Measurements from ENCODE around the gene SIRT2. TPM values are rescaled to one million over a fixed set of nuclear protein-coding genes. Genes with fewer than 3 reads are reported as not detected.

The SIRT2 gene
- total and polyA plus RNA-seq, 11 donors, result 51.0 to 158 (median 62.4) TPM

GRCh38 chr19:38939957-38940356 is 40.5 kb upstream of the SIRT2 start:
- H3K36me3 ChIP-seq, result peaks cover 0 to 3% (median 0%) of the 10 kb centered on the region in 9 donors
- no peak for TF ChIP-seq POLR2A (IDR thresholded peaks at IDR 0.05)
- no peak for TF ChIP-seq CTCF (IDR thresholded peaks at IDR 0.05)
- intact Hi-C loops (cut with DNase I), result loop anchor here in 8 of 10 donors (10.0 kb wide), 7 partner anchors 305 to 545 kb away; partner anchors contain the start of genes FAM98C (in 2 of the 8), EIF3K (in 1 of the 8) and MAP4K1 (in 1 of the 8)
- ATAC-seq, result no peak
- H3K27ac ChIP-seq, result no peak overlapping the region
- H3K27me3 ChIP-seq, result no peaks in the 10 kb centered on the region
- peaks cover 0 to 1% (median 0%) of the 10 kb centered on the region in 12 donors for H3K4me1 ChIP-seq
- H3K9me3 ChIP-seq, result peaks cover 0 to 9% (median 0%) of the 10 kb centered on the region in 12 donors
- no peak for DNase-seq
- 56 to 66% (median 62%) methylated on average over 5 of the region's 5 CpGs for WGBS, 4 donors
- H3K4me3 ChIP-seq, result no peak overlapping the region

- Histone ChIP-seq H3K4me3 (no peak overlapping the region), H3K27ac (no peak overlapping the region), H3K4me1 (peaks cover 4 to 43% (median 23%) of the 10 kb centered on the region in 12 donors), H3K9me3 (peaks cover 0 to 11% (median 0%) of the 10 kb centered on the region in 12 donors), H3K36me3 (peaks cover 0 to 15% (median 11%) of the 10 kb centered on the region in 9 donors), H3K27me3 (no peaks in the 10 kb centered on the region)
- intact Hi-C loops (cut with DNase I), result loop anchor here in 9 of 10 donors (5.0 to 10.0 kb wide), 13 partner anchors 81 to 539 kb away; partner anchors contain the start of genes EIF3K (in 3 of the 9), MAP4K1 (in 3 of the 9) and FAM98C (in 2 of the 9)
- ATAC-seq (no peak), DNase-seq (peak in 1 of 5 donors; percentile 10)
- TF ChIP-seq POLR2A (IDR thresholded peaks at IDR 0.05), result no peak
- 51 to 89% (median 75%) methylated on average over 4 of the region's 4 CpGs for WGBS, 4 donors
Measured at GRCh38 chr19:38933544-38933943, 34.1 kb upstream of the SIRT2 start.

- intact Hi-C loops (cut with DNase I), result loop anchor here in 9 of 10 donors (5.0 to 10.0 kb wide), 13 partner anchors 80 to 538 kb away; partner anchors contain the start of genes EIF3K (in 3 of the 9), MAP4K1 (in 3 of the 9) and FAM98C (in 2 of the 9)
- ATAC-seq (no peak), DNase-seq (no peak)
- Histone ChIP-seq H3K36me3 (peaks cover 0 to 15% (median 11%) of the 10 kb centered on the region in 9 donors), H3K27me3 (no peaks in the 10 kb centered on the region), H3K27ac (no peak overlapping the region), H3K4me1 (peaks cover 4 to 43% (median 23%) of the 10 kb centered on the region in 12 donors), H3K4me3 (peak overlapping the region in 2 of 12 donors; percentile 66 to 72), H3K9me3 (peaks cover 0 to 11% (median 0%) of the 10 kb centered on the region in 12 donors)
- 88 to 93% (median 91%) methylated on average over 29 of the region's 29 CpGs for WGBS, 4 donors
- TF ChIP-seq CTCF (IDR thresholded peaks at IDR 0.05) (peak; percentile 11 to 46 (median 26)), POLR2A (IDR thresholded peaks at IDR 0.05) (no peak)
Measured at GRCh38 chr19:38932425-38933179, 33.2 kb upstream of the SIRT2 start.

- TF ChIP-seq POLR2A (IDR thresholded peaks at IDR 0.05) (no peak), CTCF (IDR thresholded peaks at IDR 0.05) (no peak)
- H3K4me1 ChIP-seq, result peaks cover 4 to 43% (median 23%) of the 10 kb centered on the region in 12 donors
- WGBS, 4 donors, result 23 to 34% (median 29%) methylated on average over 8 of the region's 8 CpGs
- peaks cover 0 to 11% (median 0%) of the 10 kb centered on the region in 12 donors for H3K9me3 ChIP-seq
- H3K36me3 ChIP-seq, result peaks cover 0 to 15% (median 11%) of the 10 kb centered on the region in 9 donors
- DNase-seq, result peak in 1 of 5 donors; percentile 20
- no peaks in the 10 kb centered on the region for H3K27me3 ChIP-seq
- no peak for ATAC-seq
- intact Hi-C loops (cut with DNase I), result loop anchor here in 9 of 10 donors (2.0 to 10.0 kb wide), 15 partner anchors 31 to 537 kb away; partner anchors contain the start of genes FAM98C (in 5 of the 9), EIF3K (in 3 of the 9) and MAP4K1 (in 3 of the 9)
- H3K4me3 ChIP-seq, result peak overlapping the region; percentile 51 to 91 (median 72)
- peak overlapping the region in 11 of 12 donors; percentile 69 to 94 (median 90) for H3K27ac ChIP-seq
Measured at GRCh38 chr19:38931521-38931793, 32.0 kb upstream of the SIRT2 start.
